HFF-Myc (cell line): ENCODE measurements around the gene TNP2.
"Not testable (repeated sequence)": the region's sequence is repeated elsewhere in the genome, so short reads cannot be mapped to it uniquely, and the experiment has no call there.

Experiments
- DNase-seq: peaks from one replicate; pipeline ENCODE4 v3.0.0-alpha.2; 2011; ENCODE audit warnings: low read depth; ENCODE audit errors: extremely low read depth
- H3K4me3 ChIP-seq: replicated peaks from 2 replicates; pipeline ENCODE4 v1.5.1; 2011; ENCODE audit warnings: low read depth, mild to moderate bottlenecking, control low read depth, low read length
- TF ChIP-seq, protein P1 (sequence below): IDR thresholded peaks from 2 replicates; pipeline ENCODE4 v1.5.1; 2012; ENCODE audit warnings: mild to moderate bottlenecking, low read depth, low read length, control low read depth; ENCODE audit errors: missing control alignments

The TNP2 gene

DNA sequence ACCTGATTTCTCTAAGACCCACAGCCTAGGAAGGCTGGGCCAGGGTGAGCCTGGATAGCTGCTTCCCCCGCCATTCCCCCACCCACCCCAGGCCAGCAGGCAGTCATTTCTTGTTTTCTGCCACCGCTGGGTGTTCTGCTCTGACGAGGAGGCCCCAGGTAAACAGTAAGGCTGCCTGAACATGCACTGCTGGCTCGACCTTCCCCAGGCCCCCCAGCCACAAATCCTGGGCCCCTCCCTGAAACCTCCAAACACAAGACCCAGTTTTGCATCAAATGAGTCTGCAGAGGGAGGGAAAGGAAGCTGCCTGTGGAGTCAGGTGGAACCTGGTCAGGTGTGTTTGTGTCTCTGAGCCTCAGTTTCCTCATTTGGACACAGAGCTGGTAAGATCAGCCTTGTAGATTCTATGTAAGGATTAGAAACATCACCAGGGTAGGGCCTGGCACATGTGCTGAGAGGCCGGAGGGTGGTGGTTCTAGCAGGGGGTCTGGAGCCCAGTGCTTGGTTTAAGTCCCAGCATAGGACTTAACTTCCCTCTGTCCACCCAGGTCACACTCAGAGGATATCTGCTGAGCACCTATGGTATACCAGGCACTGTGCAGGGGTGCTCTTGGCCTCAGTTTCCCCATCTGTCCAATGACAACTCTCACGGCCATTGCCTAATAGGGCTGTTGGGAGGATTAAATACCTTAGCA is 30.9 kb upstream of the TNP2 start:
- TF ChIP-seq, protein P1, sequence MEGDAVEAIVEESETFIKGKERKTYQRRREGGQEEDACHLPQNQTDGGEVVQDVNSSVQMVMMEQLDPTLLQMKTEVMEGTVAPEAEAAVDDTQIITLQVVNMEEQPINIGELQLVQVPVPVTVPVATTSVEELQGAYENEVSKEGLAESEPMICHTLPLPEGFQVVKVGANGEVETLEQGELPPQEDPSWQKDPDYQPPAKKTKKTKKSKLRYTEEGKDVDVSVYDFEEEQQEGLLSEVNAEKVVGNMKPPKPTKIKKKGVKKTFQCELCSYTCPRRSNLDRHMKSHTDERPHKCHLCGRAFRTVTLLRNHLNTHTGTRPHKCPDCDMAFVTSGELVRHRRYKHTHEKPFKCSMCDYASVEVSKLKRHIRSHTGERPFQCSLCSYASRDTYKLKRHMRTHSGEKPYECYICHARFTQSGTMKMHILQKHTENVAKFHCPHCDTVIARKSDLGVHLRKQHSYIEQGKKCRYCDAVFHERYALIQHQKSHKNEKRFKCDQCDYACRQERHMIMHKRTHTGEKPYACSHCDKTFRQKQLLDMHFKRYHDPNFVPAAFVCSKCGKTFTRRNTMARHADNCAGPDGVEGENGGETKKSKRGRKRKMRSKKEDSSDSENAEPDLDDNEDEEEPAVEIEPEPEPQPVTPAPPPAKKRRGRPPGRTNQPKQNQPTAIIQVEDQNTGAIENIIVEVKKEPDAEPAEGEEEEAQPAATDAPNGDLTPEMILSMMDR, result no peak

DNA sequence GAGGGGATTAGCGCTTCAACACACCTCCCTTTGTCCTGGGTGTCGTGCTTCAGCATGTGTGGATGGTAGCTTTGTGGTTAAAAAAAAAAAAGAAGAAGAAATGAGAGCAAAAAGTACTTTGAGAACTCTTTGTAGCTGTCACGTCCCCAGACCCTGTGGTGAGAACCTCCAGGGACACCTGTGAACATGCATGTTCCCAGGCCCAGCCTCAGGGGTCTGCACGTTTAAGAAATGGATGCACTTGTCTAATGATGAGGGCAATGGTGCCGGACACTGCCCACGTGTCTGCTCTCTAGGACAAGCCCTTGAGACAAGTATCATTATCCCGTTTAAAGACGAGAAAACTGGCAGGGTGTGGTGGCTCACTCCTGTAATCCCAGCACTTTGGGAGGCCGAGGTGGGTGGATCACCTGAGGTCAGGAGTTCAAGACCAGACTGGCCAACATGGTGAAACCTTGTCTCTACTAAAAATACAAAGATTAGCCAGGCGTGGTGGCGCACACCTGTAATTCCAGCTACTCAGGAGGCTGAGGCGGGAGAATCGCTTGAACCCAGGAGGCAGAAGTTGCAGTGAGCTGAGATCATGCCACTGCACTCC is 29.9 kb upstream of the TNP2 start:
- not testable (repeated sequence) for DNase-seq, H3K4me3 ChIP-seq

More for the DNA sequence above, 30.9 kb upstream of the TNP2 start:
- no peak overlapping the region for H3K4me3 ChIP-seq
- DNase-seq, result no peak

DNA sequence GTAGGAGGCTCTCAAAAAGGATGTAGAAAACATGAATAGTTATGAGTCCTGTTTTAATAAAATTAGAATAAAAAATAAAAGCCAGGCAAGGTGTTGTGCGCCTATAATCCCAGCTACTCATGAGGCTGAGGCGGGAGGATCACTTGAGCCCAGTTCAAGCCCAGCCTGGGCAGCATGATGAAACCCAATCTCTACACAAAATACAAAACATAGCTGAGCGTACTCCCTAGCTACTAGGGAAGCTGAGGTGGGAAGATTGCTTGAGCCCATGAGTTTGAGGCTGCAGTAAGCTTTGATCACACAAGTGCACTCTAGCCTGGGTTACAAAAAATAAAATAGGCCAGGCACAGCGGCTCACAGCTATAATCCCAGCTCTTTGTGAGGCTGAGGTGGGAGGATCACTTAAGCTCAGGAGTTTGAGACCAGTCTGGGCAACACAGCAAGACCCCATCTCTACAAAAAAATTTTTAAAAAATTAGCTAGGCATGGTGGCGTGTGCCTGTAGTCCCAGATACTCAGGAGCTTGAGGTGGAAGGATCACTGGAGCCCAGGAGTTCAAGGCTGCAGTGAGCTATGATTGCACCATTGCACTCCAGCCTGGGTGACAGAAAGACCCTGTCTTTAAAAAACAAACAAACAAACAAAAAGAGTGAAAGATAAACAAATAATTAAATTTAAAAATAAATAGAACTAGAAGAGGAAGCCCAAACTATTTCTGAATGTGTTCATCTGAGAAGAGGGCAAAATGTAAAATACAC is 29.2 kb upstream of the TNP2 start:
- TF ChIP-seq, protein P1, result no peak
- no peak overlapping the region for H3K4me3 ChIP-seq
- DNase-seq, result no peak

DNA sequence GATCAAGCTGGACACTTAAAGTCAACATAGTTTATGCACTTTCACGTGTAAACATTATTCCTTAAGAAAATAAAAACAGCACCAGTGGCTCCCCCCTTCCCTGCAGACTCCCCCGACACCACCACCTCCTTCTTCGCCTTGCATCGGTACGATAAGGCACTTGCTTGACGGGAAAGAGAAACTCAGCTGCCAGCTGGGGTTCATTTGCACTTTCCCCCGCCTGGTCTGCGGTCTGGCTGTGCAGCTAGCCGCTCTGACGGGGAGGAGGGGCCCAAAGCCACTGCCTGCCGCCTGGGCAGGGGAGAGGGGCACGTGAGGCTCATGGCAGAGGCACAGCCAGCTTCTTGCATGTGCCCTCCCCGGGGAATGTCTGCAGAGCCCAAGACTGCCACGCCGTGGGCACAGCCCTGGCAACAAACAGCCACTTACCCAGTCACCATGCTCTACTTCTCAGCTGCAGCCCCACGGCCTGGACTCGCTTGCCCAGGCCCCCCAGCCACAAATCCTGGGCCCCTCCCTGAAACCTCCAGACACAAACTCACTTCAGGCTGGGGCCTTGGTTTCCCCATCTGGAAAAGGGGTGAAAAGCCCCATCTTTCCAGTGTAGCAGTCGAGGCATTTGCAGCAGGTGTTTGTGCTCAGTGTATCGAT is 28.5 kb upstream of the TNP2 start:
- no peak for DNase-seq
- TF ChIP-seq, protein P1, result no peak
- H3K4me3 ChIP-seq, result no peak overlapping the region

DNA sequence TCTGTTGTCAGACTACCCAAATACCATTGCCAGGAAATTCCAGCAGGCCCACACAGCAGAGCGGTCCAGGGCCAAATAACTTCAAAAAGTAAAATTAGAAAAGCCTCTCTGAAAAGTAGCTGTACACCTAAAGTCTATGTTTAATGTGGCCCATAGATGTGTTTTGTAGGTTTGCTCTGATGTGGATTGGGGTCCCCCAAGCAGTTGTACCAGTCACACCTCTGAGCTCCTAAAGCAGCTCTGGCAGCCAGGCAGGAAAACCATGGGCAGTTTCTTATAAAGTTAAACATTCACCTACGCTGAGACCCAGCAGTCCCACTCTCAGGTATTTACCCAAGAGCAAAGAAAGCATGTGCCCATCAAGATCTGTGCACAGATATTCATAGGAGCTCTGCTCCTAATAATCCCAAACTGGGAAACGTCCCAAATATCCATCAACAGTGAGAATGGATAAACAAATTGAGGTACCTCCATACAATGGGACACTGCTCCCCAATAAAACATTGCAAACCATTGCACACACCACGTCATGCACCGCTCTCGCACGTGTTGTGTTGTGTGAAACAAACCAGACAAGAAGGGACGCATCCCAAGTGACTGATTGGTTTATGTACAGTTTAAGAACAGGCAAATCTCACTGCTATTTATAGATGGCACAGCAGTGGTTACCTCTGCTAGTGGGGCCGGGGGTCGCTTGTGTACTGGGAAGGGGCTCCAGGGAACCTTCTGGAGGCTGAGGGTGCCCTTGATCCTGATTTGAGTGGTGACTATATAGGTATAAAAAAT is 27.8 kb upstream of the TNP2 start:
- no peak for DNase-seq
- no peak overlapping the region for H3K4me3 ChIP-seq
- TF ChIP-seq, protein P1, result no peak

DNA sequence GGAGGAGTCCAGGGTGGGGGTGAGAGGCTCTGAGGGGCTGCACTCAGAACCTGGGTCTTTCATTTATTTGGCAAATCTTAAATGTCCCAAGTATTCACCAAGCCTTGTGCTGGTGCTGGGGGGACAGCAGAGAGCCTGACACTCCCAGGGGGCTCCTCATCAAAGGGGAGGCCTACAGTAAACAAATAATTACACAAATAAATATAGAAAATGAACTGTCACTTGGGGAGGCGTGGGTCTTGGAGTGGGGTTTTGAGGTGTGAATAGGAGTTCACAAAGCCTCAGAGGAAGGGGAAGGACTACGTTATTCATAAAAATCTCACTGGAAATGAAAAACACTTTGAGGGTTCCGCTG is 27.2 kb upstream of the TNP2 start:
- no peak overlapping the region for H3K4me3 ChIP-seq
- DNase-seq, result no peak
- TF ChIP-seq, protein P1, result no peak
